Cerebellar cortex (tissue), 1 donor: ENCODE measurements around the gene SNX15.
A peak's percentile ranks its signal among the peaks of the same experiment; 100 is the strongest.
"Not testable (repeated sequence)": the region's sequence is repeated elsewhere in the genome, so short reads cannot be mapped to it uniquely, and the experiment has no call there.

Experiments
- DNase-seq: peaks from one replicate; pipeline ENCODE4 v3.0.0-alpha.2; 2015; ENCODE audit warnings: low spot score

SNX15 gene, protein sequence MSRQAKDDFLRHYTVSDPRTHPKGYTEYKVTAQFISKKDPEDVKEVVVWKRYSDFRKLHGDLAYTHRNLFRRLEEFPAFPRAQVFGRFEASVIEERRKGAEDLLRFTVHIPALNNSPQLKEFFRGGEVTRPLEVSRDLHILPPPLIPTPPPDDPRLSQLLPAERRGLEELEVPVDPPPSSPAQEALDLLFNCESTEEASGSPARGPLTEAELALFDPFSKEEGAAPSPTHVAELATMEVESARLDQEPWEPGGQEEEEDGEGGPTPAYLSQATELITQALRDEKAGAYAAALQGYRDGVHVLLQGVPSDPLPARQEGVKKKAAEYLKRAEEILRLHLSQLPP

DNA sequence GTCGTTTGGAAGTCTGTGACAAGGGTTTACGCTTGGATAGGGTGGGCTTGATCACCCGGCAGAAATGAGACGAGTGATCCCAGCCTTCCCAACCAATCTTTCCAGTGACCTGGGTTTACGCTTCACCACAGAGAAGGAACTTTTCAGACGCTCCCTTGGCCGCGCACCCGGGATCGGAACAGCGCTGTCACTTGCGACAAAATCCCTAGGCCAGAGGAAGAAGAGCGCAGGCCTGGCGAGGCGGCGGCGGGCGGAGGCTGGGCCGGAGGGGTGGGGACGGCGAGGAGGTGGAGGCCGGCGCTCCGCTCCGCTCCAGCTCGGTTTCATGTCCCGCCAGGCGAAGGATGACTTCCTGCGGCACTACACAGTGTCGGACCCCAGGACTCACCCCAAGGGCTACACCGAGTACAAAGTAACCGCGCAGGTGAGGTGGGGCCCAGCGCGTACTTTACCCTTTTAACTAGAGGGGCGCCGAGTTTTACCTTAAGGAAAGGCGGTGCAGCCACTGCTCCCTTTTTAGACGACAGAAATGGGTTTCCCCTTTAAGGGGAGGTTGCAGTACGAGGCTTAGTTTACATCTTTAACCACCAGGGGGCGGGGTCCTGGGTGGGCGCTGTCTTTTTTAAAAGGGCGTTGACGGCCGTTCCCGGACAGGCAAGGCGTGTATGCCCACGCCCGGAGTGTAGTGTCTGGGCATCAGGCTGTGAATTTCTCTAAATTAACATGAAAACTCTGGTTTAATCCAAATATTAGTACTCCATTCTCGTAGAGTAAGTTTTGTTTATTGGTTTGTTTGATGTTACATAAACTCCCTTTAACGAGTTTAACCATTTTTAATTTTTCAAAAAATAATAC lies at the start of gene SNX15:
Gene SNX15 (plus strand): TSS at position 227 of the 855 bp plus-strand sequence. CDS start 99 bp downstream, at position 326.
- peak; percentile 99 for DNase-seq

DNA sequence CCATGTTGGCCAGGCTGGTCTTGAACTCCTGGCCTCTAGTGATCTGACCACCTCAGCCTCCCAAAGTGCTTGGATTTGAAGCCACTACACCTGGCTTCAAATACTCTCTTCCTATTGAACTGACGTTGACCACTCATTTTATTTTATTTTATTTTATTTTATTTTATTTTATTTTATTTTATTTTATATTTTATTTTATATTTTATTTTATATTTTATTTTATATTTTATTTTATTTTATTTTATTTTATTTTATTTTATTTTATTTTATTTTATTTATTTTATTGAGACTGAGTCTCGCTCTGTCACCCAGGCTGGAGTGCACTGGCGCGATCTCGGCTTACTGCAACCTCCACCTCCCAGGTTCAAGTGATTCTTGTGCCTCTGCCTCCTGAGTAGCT lies 43.9 kb upstream of the SNX15 start:
- not testable (repeated sequence) for DNase-seq

DNA sequence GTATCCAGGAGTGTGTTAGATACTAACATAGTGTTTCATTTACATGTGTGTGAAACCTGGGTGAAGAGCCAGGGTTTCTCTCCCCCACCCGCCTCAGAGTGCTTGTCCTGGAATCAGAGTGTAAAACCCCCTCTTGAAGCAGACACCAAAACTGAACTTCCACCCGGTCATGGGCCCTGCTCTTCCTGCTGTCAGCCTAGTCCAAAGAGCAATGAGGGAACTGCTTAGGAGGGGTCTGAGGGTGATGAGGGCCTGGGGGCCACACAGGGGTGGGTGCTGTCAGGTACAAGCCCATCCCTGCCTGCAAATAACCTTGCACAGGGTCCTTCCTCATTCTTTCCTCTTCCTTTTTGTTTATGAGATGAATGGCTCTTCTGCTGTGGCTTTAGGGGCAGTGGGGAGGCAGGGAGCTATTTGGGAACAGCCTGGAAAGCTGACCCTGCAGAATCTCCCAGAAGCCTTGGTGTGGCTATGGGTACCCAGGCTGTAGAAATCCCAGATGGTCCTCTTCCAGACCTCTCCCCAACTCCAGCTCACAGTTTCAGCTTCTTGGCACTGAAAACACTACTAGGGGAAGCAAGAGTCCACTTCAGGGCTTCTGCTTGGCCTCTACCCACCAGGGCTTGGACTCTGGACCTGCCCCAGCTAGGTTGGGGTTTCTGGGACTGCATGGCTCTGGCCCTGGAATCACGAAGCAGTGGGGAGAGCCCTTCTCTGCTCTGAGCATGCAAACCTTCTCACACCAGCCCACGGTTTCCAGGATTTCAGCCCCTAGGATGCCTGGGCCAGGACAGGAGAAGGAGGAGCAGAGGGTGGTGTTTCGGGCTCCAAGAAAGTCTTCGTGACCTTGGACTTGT lies 39.0 kb upstream of the SNX15 start:
- DNase-seq, result no peak

DNA sequence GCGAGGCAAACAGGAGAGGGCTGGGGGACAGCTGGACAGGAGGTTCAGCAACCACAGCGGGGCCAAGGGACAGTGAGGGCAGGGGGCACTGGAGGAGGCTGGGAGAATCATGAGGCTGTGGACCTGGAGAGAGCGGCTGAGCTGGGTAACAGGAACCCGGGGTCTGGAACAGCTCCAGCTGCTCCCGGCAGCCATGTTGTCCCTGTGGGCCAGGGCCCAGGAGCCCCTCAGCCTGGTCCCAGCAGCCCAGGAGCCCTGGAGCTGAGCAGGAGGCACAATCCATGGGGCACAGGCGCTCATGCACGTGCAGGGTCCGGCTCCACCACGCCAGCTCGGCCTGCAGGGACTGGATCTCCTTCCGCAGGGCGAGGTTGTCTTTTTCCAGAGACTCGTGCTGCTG lies 37.8 kb upstream of the SNX15 start:
- DNase-seq, result no peak

DNA sequence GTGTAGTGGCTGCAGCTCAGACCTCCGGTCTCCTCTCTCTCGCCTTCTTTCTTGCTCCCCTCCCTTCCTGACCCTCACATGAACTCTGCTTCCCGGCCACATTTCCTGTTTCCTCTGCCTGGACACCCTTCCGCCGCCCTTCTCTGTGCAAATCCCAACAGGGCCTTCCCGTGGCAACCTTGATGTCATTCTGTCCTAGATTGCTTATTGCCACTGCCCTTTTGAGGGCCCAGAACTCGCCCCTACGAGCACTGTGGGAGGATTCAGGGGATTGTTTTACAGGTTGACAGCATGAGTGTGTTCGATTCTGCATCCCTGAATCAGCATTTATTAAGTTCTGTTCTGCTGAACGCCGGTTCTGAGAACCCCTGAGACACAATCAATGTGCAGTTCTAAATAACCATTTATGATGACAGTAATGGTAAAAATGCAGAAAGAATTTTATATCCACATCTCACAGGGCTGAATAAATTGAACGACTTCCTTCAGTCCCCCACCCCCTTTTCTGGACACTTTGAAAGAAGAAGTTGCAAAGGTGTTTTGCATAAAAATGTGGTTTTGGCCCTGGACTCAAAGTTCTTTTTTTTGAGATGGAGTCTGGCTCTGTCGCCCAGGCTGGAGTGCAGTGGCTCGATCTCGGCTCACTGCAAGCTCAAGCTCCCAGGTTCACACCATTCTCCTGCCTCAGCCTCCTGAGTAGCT lies 36.9 kb upstream of the SNX15 start:
- no peak for DNase-seq

DNA sequence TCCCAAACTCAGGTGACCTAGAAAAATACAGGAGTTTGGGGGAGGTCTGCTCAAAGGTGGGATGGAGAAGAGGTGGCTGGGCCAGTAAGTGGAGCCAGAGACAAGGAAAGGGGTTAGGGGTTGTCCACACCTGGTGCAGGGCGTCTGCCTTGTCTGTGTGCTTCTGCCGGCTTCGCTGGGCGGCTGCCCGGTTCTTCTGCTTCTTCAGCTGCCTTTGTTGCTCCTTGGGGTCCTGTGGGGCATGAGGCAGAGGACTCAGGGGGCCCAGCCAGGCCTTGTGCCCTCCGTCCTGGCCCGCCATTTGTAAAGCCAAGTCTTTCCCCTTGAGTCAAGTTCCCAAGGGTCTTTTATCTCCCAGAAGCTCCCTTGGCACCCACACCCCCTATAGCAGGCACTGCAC lies 32.9 kb upstream of the SNX15 start:
- no peak for DNase-seq

DNA sequence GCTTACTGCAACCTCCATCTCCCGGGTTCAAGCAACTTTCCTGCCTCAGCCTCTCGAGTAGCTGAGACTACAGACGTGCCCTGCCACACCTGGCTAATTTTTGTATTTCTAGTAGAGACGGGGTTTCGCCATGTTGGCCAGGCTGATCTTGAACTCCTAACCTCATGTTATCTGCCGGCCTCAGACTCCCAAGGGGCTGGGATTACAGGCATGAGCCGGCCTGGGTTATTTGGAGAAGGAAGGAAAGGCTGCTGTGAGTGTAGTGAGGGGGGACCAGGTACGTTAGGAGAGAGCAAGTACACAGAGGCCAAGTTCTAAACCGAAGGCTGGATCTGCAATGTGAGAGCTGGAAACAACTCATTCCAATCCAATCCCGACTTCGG lies 30.9 kb upstream of the SNX15 start:
- DNase-seq, result no peak

DNA sequence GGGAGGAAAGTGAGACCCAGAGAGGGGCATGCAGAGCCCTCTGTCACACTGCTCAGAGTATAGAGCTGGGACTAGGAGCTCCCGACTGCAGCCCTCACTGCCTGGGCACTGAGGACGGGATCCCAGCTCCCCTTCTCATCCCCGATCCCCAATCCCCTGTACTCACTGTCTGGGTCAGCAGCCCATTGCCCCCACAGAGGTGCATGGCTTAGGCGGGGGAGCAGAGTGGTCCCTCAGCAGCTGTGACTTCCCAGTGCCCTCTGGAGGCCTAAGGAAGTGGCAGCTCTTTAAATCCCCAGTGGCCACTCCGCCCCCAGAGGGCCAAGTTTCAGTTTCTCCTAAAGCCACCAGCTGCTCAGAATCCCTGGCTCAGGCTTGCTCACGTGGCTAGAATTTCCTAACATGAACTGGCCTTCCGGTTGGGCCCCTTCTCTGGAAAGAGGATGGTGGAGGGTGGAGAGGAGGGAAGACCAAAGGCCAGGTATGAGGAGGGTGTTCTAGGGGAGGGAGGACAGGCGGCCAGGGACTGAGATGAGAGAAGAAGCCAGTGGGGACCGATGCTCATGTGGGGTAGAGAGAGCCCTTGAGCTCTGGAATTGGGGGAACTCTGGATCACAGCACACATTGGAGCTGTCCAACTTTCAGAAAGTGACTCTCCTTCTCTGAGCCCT lies 30.4 kb upstream of the SNX15 start, which contains the start of gene BATF2:
Gene BATF2 (minus strand): TSS at position 262 of the 671 bp plus-strand sequence. CDS start 57 bp downstream, at position 205.
- DNase-seq, result peak; percentile 77

DNA sequence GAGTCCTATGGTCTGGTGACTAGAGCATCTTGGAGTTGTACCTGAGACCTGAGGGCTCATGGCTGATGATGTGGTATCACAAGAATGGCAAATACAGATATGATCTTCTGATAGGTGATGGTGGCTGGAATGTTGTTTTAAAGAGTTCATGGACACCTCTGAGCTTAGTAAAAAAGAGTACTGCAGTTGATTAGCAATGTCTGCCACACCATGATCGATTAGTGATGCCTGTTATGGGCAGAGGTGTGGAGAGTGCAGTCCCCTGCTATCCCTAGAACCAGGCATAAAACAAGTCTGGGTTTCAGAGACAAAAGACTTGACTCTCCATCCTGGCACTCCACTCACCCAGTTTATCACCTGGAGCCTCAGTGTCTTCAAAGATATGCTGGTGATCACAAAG lies 29.1 kb upstream of the SNX15 start:
- DNase-seq, result no peak

DNA sequence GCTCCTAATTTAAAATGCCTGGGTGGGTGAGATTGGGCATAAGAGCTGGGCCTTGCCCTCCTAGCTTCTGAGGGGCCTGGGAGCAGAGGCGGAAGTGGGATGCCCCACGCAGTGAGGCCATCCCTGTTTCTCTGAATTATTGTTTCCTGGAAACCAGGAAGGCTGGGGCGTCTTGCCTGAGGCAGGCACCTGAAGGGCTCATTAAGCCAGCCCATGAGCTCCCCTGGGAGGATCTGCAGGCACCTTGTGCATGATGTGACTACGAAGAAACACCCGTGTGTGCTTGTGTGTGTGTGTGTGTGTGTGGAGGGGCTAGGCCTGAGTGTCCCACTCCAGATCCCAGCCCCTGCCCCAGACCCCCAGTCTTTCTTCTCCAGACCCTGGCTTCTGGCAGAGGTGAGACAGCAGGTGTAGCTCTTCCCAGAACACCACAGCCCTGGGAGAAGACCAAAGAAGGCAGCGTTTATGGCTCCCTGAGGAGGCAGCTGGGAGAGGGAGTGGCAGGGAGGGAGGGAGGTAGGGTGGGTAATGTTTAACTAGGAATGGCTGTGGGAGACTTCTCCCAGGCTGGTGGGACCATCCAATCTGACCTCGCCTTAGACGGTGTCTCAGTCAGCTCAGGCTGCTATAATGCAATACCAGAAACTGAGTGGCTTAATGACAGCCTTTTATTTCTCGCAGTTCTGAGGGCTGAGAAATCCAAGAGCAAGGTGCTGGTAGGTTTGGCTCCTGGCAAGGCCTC lies 28.4 kb upstream of the SNX15 start:
- no peak for DNase-seq

DNA sequence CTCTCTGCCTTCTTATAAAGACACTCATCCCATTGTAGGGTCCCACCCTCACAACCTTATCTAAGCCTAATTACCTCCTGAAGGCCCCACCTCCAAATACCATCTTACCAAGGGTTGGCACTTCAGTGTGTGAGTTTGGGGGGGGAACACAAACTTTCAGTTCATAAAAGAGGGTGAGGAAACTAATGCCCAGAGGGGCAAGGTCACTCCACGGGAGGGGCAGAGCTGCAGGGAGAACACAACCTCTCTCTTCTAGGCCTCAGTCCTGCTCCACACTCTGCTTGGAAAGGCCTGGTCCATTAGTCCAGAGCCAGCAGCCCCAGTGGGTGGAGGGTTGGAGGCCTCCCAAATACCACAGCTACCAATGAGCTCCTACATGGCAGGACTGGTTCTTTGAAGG lies 27.8 kb upstream of the SNX15 start:
- DNase-seq, result no peak

DNA sequence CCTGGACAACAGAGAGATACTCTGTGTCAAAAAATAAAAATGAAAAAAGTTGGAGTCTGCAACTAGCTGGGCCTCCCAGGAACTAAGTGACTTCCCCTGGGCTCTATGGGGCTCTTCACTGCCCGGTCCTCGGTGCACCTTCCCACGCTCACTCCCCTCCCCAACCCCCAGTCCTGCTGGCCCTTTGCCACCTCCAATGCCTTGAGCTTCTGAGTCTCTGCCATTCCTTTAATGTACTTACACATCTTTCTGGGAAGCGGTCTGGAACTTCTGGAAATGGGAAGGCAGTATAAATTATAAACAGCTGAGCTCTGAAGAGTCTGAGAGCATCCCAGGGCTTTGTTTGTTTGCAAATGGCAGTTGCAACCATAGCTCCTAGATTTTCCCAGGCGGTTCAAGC lies 24.5 kb upstream of the SNX15 start:
- DNase-seq, result no peak

DNA sequence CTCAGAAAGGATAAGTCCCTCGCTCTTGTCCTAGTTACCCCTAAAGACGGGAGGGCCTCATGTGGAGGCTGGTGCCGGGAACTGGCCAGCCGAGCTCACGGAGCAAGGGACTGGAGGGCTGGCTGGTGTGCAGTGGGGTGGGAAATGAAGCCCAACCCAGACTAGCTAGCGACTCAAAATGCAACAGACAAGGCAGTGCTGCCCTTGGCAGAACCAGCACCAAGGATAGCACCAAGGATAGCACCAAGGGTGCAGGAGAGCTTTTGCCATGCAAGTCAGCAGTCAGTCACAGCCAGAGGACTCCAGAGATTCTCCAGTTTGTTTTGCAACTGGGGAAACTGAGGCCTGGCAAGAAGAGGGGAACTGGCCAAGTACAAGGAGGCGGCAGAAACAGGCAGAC lies 24.0 kb upstream of the SNX15 start:
- no peak for DNase-seq

DNA sequence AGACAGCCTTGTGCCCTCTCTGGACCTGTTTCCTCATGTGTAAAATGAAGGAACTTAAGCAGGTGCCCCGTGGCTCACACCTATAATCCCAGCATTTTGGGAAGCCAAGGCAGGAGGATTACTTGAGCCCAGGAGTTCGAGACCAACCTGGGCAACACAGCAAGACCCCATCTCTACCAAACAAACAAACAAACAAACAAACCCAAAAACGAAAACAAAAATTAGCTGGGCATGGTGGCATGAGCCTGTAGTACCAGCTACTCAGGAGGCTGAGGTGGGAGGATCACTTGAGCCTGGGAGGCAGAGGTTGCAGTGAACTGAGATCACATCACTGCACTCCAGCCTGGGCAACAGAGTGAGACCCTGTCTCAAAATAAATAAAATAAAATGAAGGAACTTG lies 23.3 kb upstream of the SNX15 start:
- not testable (repeated sequence) for DNase-seq

DNA sequence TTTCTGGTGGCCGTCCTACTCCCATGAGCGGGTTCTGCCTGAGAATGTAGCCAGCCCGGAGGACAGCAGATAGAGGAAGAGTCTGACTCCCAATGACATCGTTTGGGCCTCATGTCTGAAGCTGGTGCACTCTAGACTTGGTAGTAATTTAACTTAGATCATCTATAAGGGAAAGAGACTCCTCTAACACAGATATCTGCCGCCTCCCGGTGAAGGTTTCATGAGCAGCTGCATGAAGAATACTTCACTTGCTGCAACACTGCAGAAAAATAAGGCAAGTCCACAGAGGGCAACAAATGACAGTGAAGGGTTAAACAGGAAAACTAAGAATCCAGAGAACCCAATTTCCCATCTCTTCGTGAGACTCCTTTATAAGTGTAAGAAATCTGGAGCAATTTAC lies 19.2 kb upstream of the SNX15 start:
- no peak for DNase-seq

DNA sequence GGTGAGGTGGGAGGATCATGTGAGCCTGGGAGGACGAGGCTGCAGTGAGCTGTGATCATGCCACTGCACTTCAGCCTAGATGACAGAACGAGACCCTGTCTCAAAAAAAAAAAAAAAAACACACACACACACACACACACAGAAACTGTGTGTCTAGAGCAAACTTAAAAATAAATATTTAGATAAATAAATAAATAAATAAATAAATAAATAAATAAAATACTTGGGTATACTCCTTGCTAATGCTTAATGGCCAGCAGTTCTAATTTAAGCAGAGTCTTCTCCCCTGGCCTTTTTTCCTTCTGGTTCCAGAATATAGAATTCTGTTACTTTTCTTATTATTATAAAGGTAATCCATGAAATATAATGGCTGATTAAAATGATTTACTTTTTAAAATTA lies 18.4 kb upstream of the SNX15 start:
- DNase-seq, result no peak

DNA sequence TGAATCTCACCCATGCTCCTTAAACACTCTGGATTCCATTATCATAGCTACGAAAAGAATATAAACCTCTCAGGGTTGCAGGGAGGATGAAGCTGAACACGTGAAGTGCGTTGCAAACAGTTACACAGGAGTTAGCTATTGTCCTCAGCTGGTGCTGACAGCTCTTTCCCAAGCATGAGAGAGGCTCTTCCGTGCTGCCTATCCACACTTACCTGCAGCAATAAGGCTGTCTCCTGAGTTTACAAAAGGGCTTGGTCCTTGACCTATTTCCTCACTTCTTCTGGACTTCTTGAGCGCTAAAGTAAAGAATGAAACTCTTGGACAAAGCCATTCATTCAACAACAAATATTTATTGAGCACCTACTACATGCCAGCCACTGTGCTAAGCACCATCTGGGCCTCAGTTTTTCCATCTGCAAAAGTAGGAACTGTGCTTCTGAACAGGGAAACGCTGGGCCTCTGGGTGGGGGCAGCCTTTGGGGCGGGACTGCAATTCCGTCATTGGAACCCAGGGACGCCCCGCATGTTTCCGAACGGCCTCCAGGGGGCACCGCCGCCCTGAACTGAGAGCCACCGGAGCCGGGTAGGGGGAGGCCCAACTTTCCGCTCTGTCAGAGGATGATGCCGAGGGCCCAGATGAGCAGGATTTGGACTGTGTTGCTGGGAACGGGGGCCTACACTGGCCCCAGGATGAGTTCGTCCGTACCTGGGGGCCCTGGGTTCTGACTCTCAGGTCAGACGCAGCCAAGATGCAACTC lies 13.9 kb upstream of the SNX15 start:
- peak; percentile 86 for DNase-seq

DNA sequence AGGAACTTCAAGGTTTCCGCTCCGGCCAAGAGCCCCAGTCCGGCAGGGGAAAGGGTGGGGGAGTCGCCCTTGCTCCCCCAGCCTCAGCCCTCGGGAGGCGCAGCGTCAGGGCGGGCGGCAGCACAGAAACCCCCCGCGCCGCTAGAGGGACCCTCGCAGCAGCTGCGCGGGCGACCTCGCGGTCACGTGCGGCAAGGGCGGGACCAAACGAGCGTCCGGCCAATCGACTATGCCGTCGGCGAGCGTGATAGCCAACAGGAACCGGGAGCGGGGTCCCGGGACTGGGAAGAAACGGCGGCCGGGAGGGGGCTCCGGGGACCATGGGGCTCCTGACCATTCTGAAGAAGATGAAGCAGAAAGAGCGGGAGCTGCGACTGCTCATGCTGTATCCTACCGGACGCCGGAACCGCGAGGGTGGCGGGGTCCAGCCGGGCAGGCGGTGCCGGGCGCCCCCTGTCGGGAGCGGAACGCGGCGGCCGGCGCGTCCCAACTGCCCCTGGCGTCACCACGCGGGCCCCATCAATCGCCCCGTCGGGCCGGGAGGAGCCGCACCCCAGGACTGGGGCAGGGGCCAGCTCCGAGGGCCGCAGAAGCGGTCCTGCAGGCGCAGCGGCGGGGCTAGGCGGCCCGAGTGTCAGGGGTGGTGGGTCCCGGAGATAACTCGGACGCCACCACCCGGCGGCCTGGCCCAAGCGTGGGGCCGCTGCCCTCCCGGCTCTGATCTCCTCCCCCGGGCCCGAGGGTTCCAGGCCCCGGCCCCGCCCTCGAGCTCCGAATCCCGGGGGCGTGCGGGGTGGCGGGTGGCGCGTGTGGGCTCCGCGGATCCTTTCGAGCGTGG lies 13.1 kb upstream of the SNX15 start, which contains the start of gene ARL2:
Gene ARL2 (plus strand): TSS at position 273 of the 838 bp plus-strand sequence. CDS start 48 bp downstream, at position 321.
- DNase-seq, result peak; percentile 91
